Ovary (tissue), 3 donors: ENCODE measurements around the gene DPH5.
"Not testable (repeated sequence)": the region's sequence is repeated elsewhere in the genome, so short reads cannot be mapped to it uniquely, and the experiment has no call there.

Experiments
- POLR2A ChIP-seq: fragments of 450-650 bp; IDR thresholded peaks from one replicate; pipeline ENCODE4 v1.6.1; 2017; ENCODE audit warnings: antibody characterized with exemption, mild to moderate bottlenecking, moderate library complexity
- TF ChIP-seq, protein P1 (sequence below), 3 donors: fragments of 450-650 bp in 2 of 3; fragments of 200-600 bp in 1 of 3; IDR thresholded peaks; one replicate each; pipeline versions ENCODE4 v1.5.1 to v1.8.0; 2016 to 2022; ENCODE audit warnings: antibody characterized with exemption in 3 of 3, mild to moderate bottlenecking in 1 of 3
- donor health status: DM: no; HTN: no; CAD: no.

DNA sequence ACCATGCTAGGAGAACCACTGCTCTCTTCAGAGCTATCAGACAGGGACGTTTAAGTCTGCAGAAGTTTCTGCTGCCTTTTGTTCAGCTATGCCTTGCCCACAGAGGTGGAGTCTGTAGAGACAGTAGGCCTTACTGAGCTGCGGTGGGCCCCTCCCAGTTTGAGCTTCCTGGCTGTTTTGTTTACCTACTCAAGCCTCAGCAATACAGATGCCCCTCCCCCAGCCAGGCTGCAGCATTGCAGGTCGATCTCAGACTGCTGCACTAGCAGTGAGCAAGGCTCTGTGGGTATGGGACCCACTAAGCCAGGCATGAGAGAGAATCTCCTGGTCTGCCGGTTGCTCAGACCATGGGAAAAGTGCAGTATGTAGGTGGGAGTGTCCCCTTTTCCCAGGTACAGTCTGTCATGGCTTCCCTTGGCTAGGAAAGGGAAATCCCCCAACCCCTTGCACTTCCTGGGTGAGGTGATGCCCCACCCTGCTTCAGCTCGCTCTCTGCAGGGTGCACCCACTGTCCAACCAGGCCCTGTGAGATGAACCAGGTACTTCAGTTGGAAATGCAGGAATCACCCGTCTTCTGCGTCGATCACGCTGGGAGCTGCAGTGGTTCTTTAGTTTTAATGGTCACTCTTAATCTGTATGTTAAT, 75.9 kb downstream of the DPH5 start:
- TF ChIP-seq, protein P1, sequence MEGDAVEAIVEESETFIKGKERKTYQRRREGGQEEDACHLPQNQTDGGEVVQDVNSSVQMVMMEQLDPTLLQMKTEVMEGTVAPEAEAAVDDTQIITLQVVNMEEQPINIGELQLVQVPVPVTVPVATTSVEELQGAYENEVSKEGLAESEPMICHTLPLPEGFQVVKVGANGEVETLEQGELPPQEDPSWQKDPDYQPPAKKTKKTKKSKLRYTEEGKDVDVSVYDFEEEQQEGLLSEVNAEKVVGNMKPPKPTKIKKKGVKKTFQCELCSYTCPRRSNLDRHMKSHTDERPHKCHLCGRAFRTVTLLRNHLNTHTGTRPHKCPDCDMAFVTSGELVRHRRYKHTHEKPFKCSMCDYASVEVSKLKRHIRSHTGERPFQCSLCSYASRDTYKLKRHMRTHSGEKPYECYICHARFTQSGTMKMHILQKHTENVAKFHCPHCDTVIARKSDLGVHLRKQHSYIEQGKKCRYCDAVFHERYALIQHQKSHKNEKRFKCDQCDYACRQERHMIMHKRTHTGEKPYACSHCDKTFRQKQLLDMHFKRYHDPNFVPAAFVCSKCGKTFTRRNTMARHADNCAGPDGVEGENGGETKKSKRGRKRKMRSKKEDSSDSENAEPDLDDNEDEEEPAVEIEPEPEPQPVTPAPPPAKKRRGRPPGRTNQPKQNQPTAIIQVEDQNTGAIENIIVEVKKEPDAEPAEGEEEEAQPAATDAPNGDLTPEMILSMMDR (IDR thresholded peaks at IDR 0.05): not testable (repeated sequence)
- not testable (repeated sequence) for TF ChIP-seq POLR2A
